TTC549 (cell line): ENCODE results near the gene SLC9A2.

Experiments used
- FAIRE-seq: peaks from 2 replicates; lab custom pipeline; 2012; peaks lifted over from hg19 to GRCh38; lab: Jason Lieb, UNC

SLC9A2 gene

GRCh38 chr2:102672107-102672776 is 52.9 kb downstream of the SLC9A2 start:
- no peak for FAIRE-seq

- FAIRE-seq, result no peak
Measured at GRCh38 chr2:102674370-102674769, 55.0 kb downstream of the SLC9A2 start.

DNA sequence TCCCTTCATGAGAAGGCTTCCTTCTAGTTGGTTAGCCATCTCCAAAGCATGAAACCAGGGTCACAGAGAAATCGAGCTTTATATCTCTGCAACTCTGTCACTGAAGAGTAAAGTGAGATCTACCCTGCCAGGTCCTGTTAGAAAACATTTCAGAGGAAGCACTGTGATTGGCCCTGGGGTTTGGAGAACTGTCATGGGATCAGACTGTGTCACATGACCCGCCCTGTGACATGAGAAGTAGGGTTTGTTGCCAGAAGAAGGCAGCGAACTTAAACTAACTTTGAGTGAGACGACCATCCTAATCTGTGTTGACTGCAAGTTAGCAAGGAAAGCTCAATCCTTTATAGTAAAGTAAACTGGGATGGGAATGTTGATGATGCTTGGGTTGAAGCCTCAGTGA is 55.5 kb downstream of the SLC9A2 start:
- FAIRE-seq, result no peak

DNA sequence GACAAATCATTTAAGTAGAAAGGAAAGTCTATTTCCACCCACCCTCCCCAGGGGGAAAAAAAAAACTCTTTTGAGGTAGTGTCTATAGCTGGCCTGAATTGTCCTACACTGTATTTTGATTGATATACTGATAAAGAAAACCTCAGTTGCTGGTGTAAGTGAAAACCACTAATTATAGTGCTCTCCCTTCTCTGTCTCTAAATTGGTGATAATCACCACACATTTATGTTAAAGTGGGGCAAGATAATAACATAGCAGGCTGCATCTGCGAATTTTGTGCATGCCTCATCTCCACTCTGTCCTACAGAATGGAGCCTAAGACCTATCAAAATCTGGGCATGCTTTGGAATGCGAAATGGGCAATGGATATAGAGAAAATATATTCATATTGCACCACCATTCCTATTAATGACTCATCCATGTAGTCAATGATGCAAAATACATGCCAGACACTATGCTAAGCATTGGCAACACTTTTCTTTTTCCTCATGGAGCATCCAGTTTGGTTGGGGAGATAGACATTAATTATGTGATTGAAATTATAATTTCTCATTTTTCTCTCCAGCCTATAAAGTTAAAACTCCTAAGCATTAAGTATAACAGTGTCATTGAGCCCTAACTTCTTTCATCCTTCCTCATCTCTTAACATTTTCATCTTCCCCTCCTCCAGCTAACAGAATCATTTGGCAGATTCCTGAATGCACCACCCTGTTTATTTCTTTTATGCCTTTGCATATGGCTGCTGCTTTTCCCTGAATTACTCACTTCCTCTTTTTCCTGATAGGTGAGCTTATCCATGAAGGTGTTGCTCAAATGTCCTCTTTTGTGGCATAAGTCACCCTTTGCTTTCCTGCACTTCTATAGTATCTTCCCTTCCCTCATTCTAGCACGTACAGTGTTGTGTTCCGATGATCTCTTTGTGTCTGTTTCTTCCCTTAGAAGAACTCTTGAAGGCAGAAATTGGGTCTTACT is 58.2 kb downstream of the SLC9A2 start:
- no peak for FAIRE-seq

DNA sequence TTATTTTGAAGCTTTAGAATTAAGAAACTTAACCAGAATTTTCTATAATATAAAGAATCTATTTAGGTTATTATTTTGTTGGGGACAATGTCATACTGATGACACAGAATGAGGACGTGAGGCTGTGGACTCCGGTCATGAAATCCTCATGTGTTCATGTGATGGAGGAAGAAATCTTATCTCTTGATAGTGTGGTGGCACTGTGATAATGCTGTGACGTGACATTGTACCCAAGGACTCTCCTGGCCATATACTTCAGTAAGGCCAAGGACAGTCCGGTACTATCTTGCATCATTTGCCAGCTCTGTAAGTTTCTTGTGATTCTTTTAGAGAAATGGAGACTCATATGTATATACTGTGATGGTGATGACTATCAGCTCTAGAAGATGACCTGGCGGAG is 59.1 kb downstream of the SLC9A2 start:
- FAIRE-seq, result no peak

- no peak for FAIRE-seq
Measured at GRCh38 chr2:102686479-102687439, 67.4 kb downstream of the SLC9A2 start.

GRCh38 chr2:102690012-102690411 is 70.7 kb downstream of the SLC9A2 start:
- FAIRE-seq, result no peak

DNA sequence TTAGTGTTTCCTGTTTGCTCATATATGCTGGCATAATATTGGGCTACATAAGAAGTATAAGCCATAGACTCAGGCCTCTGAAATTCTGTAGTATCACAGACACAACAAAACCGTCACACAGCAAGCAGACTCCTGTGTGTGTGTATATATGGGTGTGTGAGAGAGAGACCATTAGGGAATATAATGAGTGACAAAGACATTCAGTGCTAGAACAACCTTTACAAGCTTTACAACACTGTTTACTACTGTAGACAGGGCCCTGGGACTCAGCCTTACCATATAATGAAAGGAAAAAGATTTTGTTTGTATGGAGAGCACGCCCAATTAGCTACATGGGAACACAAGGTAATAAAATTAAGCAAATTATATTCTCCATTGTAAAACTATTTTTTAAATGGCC is 77.1 kb downstream of the SLC9A2 start:
- no peak for FAIRE-seq

GRCh38 chr2:102698369-102699111 is 79.2 kb downstream of the SLC9A2 start:
- FAIRE-seq, result no peak

- FAIRE-seq, result no peak
Measured at GRCh38 chr2:102703305-102703704, 84.0 kb downstream of the SLC9A2 start.

- FAIRE-seq, result peak; percentile 32
Measured at GRCh38 chr2:102703748-102704147, 84.4 kb downstream of the SLC9A2 start.

DNA sequence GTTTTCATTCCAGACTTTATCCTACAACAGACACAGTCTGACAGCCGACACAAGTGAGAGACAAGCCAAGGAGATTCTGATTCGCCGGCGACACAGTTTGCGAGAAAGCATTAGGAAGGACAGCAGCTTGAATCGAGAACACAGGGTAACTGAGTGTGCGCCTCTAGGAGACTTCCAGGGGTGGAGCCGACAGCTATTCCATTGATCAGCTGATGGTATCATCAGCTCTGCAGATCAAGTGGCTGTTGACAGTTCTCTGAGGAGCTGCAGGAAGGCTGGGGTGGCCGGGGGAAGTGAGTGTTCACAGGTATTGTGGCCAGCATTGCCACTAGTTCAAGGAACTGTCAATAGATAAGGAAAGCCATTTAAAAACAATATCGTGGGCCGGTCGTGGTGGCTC is 85.2 kb downstream of the SLC9A2 start:
- no peak for FAIRE-seq

- FAIRE-seq, result no peak
Measured at GRCh38 chr2:102707796-102708695, 88.7 kb downstream of the SLC9A2 start.

- no peak for FAIRE-seq
Measured at GRCh38 chr2:102708847-102709559, 89.7 kb downstream of the SLC9A2 start.

- no peak for FAIRE-seq
Measured at GRCh38 chr2:102717308-102718018, 98.1 kb downstream of the SLC9A2 start.

GRCh38 chr2:102718387-102719316 is 99.3 kb downstream of the SLC9A2 start:
- no peak for FAIRE-seq

GRCh38 chr2:102724016-102724490 is 104.7 kb downstream of the SLC9A2 start:
- FAIRE-seq, result no peak

GRCh38 chr2:102724553-102724952 is 105.2 kb downstream of the SLC9A2 start:
- no peak for FAIRE-seq
